GM10248 (cell line): Measurements from ENCODE around the gene SERPINB13.

Experiments
- CTCF ChIA-PET: fragments of 300-600 bp; sonication (Branson Sonifier 250); formaldehyde crosslinking; extraction: SDS; loops from one replicate; lab custom pipeline; 2021; ENCODE audit warnings: antibody characterized with exemption; lab: Yijun Ruan, JAX
- POLR2A ChIA-PET: fragments of 350-650 bp; sonication (Branson Sonifier 250); formaldehyde crosslinking; extraction: SDS; loops from one replicate; lab custom pipeline; 2020; ENCODE audit warnings: antibody characterized with exemption; lab: Yijun Ruan, JAX
- DNase-seq: peaks from one replicate; pipeline ENCODE4 v3.0.0; 2012; ENCODE audit errors: extremely low spot score
- TF ChIP-seq, protein P1 (sequence below): IDR thresholded peaks from 2 replicates; pipeline ENCODE4 v1.5.1; 2012; ENCODE audit warnings: mild to moderate bottlenecking, low read depth; ENCODE audit errors: extremely low read depth, missing control alignments, control extremely low read depth

SERPINB13 gene

GRCh38 chr18:63579616-63580015 lies 7.5 kb upstream of the SERPINB13 start:
- TF ChIP-seq, protein P1, sequence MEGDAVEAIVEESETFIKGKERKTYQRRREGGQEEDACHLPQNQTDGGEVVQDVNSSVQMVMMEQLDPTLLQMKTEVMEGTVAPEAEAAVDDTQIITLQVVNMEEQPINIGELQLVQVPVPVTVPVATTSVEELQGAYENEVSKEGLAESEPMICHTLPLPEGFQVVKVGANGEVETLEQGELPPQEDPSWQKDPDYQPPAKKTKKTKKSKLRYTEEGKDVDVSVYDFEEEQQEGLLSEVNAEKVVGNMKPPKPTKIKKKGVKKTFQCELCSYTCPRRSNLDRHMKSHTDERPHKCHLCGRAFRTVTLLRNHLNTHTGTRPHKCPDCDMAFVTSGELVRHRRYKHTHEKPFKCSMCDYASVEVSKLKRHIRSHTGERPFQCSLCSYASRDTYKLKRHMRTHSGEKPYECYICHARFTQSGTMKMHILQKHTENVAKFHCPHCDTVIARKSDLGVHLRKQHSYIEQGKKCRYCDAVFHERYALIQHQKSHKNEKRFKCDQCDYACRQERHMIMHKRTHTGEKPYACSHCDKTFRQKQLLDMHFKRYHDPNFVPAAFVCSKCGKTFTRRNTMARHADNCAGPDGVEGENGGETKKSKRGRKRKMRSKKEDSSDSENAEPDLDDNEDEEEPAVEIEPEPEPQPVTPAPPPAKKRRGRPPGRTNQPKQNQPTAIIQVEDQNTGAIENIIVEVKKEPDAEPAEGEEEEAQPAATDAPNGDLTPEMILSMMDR: no peak
- ChIA-PET POLR2A (no interaction called here), CTCF (interaction anchor here (1.1 to 11.1 kb wide), 12 partner anchors 8 to 77 kb away, joined by 3 to 179 read pairs (median 10); partner anchors contain the start of gene SERPINB13)
- no peak for DNase-seq

DNA sequence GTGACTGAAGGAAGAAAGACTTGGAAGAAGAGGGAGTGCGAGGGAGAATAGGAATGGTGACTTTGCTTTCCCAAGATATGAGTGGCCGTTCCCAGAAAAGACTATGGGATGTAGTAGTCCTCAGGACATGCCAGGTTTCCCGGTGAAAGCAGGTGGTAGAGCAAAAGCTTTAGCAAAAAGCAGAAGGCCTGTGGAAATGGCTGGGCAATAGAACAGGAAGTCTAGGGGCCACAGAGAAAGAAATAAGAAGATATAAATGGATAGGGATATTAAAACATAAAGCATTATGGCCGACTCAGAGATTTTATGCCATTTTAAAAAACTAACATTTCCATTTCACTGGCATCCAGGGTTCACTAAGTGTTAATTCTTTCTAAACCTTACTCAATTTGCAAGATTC lies 1.2 kb upstream of the SERPINB13 start:
- CTCF ChIA-PET: interaction anchor here (1.2 to 11.1 kb wide), 3 partner anchors 8 to 75 kb away, joined by 3 to 179 read pairs (median 13); no protein-coding TSS in a partner anchor
- POLR2A ChIA-PET: no interaction called here
- TF ChIP-seq, protein P1: no peak
- DNase-seq: no peak

DNA sequence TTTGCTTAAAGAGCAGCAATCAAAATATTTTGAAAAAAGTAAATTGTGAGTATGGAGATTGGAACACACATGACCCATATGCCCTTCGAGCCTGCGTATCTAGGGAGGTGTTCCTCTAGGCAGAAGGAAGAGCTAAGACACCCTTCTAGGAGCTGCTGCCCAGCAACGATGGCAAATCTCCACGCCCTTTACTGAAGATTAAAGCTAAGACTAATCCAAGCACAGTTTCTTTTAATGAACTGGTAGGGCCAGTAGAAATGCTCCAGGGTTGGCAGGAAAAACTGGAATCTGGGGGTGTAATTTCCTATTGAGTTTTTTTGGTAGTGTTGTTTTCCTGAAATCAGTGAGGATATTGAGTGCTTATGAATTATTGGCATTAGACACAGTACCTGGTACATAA lies 712 bp upstream of the SERPINB13 start:
- ChIA-PET POLR2A (no interaction called here), CTCF (interaction anchor here (1.2 to 2.7 kb wide), 2 partner anchors 9 to 75 kb away, joined by 3 to 13 read pairs; no protein-coding TSS in a partner anchor)
- DNase-seq: no peak
- TF ChIP-seq, protein P1: no peak

GRCh38 chr18:63588909-63589308 lies 1.8 kb downstream of the SERPINB13 start:
- no peak for DNase-seq
- TF ChIP-seq, protein P1: no peak
- POLR2A ChIA-PET: no interaction called here
- CTCF ChIA-PET: no interaction called here

GRCh38 chr18:63590373-63590772 lies 3.2 kb downstream of the SERPINB13 start:
- CTCF ChIA-PET: interaction anchor here (0.6 to 4.6 kb wide), 3 partner anchors 9 to 72 kb away, joined by 3 to 23 read pairs (median 7); no protein-coding TSS in a partner anchor
- POLR2A ChIA-PET: no interaction called here
- DNase-seq: no peak
- TF ChIP-seq, protein P1: no peak

GRCh38 chr18:63590966-63591695 lies 4.0 kb downstream of the SERPINB13 start:
- no peak for DNase-seq
- POLR2A ChIA-PET: no interaction called here
- CTCF ChIA-PET: interaction anchor here (0.9 to 4.6 kb wide), 4 partner anchors 12 to 345 kb away, joined by 3 to 23 read pairs (median 5); no protein-coding TSS in a partner anchor
- TF ChIP-seq, protein P1: no peak
